ENCODE data around the gene WDFY2. TPM values are rescaled to one million over a fixed set of nuclear protein-coding genes. Genes with fewer than 3 reads are reported as not detected.

WDFY2 gene
- total and polyA plus RNA-seq, 2 of the 8 experiments (the other 6 are each of a cell fraction or from before 2014, with no cell fraction given), result 13.9 to 29.0 TPM

- no peak for TF ChIP-seq SUZ12 (IDR thresholded peaks at IDR 0.05; ENCODE audit: low read length)
- no peak for TF ChIP-seq SRF (IDR thresholded peaks at IDR 0.05; ENCODE audit: low read depth, low read length)
- TF ChIP-seq RBBP5 (IDR thresholded peaks at IDR 0.05; ENCODE audit: borderline replicate concordance, low read depth, low read length), result no peak
- no peak for TF ChIP-seq POLR2A (IDR thresholded peaks at IDR 0.05; ENCODE audit: control extremely low read depth in 1 of 2, low read depth in 2 of 2, low read length in 2 of 2)
- TF ChIP-seq YY1 (IDR thresholded peaks at IDR 0.05; ENCODE audit: low read depth, low read length), result no peak
- TF ChIP-seq JUND (IDR thresholded peaks at IDR 0.05; ENCODE audit: low read length), result no peak
- no peak for TF ChIP-seq KDM5A (IDR thresholded peaks at IDR 0.05; ENCODE audit: low read length)
- no peak for TF ChIP-seq PHF8 (conservative IDR thresholded peaks at IDR 0.05; ENCODE audit: low read depth, low read length)
These were observed 81.2 kb downstream of the WDFY2 start (continued) for GRCh38 chr13:51665456-51665855.

All from H1 (cell line).